HG02798 (cell line): ENCODE data around the gene RPL22L1.
"Not testable (repeated sequence)": the region's sequence is repeated elsewhere in the genome, so short reads cannot be mapped to it uniquely, and the experiment has no call there.

Source experiments
- ATAC-seq: cut with Tn5 transposase; IDR thresholded peaks from one replicate; pipeline ENCODE4 v1.9.1; 2021; ENCODE audit warnings: mild to moderate bottlenecking; ENCODE audit not compliant: unreplicated experiment, poor library complexity

Gene RPL22L1

DNA sequence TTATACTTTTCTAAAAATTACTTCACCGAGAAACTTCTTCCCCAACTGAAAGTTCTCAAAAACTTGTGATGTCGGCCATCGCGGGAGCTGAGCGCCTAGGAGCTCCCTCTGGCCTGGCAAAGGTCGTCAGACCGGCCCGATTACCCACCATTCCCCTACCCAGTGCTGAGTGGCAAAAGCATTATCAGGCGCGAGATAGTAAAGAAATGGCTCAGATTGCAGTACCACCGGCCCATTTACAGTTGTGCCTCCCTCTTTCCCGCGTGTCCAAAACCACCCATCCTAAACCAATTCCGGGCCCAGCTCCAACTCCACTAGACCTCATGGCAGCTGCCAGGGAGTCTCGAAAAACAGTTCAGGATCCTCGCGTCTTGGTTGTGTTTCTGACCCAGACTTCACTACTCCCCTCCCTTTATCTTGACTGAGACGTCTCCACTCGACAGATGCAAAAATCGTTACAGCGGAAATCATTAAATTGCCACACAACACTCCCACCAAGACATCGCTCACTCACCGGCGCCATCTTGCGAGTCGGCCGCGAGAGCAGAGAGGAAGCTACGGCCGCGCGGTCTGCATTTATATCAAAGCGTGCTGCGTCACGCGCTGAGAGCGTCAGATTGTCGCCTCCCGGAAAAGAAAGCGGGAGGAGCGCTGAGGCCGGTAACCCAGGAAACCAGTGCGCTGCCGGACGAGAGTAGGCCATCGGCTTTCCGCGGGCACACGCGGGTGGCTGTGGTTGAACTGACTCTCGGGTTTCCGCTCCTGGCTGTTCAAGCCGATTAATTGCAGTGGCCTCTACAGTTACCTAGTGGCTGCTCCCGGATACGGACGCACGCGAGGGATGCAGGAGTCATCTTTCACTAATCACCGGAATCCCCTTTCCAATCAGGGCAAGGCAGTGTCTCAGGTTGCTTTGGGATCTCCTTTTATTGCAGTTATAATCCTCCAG lies at the start of gene RPL22L1:
Gene RPL22L1 (minus strand): TSS at position 551 of the 949 bp plus-strand sequence. CDS start 28 bp downstream, at position 523.
- ATAC-seq = peak; percentile 98

DNA sequence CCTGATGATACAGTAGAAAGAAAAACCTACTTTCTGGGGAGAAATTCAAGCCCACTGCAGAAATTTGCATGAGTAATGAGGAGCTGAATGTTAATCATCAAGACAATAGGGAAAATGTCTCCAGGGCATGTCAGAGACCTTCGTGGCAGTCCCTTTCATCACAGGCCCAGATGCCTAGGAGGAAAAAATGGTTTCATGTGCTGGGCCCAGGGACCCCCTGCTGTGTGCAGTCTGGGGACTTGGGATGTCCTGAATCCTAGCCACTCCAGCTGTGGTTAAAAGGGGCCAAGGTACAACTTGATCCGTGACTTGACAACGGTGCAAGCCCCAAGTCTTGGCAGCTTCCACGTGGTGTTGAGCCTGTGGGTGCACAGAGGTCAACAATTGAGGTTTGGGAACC lies 48.7 kb upstream of the RPL22L1 start:
- ATAC-seq = no peak

DNA sequence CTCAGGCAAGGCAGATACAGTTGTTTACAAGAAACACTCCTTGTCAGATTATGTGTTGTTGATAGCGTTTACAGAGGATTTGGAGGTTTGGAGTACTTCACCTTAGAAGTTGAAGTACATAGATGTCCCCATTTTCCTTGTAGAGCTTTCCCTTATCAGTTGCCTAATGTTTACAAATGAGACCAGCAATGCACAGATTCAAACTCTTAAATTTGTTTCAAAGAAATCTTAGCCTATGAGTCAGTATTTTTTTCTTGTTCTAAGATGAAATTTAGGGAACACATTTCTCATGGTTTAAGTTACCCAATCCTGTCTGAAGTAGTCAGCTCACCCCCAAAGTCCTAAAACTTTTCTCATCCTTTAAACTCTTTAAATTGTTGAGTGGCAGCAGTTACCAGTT lies 44.7 kb upstream of the RPL22L1 start:
- no peak for ATAC-seq

DNA sequence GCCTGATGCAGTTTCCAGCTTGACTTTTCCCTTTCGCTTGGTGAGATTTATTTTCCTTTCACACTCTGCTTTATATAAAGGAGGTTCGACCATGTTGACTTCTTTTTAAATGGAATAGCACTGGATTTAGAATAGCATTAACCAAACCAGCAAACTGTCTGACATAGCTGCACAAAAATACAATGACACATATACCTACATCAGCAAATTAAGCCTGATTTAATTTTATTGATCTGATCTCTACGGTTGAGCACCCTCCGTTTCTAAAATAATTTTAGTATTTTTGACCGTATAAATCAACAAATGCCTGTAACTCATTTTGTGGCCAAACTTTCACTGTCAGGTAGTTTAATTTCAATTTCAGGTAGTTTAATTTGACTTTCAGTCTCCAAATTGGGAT lies 44.2 kb upstream of the RPL22L1 start:
- ATAC-seq = no peak

DNA sequence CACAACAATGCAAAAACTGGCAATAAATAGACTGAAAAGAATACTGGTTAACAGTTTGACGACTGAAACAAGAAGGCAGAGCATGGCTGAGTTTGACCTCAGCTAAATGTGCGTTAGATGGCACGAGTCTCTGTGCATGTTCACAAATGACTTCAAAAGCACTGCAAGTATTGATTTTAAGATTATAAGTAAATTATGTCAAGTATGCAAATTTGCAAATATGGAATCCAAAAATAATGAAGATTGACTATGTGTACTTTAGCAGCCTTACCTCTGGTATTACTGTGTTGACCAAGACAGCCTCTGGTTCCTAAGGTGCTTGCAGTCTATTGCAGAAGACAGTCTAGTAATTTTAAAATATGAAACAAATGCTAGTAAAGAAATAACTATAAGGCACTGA lies 41.1 kb upstream of the RPL22L1 start:
- no peak for ATAC-seq

DNA sequence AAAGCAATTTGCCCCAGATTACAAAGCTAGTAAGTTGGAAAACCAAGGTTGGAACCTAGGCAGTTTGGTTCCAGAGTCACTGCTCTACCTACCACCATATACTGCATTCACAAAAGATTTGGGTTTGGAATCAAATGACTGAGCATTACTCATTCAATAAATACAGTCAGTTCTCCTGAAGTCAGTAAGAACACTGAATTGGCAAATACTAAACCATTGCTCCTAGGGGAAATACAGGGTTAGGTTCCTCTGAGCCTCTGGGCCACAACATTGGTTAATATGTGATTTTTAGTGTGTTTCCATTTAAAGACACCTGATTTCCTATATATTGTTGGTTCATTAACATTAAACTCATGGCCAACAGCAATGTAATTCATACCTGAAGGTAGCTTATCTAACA lies 40.5 kb upstream of the RPL22L1 start:
- ATAC-seq = no peak

DNA sequence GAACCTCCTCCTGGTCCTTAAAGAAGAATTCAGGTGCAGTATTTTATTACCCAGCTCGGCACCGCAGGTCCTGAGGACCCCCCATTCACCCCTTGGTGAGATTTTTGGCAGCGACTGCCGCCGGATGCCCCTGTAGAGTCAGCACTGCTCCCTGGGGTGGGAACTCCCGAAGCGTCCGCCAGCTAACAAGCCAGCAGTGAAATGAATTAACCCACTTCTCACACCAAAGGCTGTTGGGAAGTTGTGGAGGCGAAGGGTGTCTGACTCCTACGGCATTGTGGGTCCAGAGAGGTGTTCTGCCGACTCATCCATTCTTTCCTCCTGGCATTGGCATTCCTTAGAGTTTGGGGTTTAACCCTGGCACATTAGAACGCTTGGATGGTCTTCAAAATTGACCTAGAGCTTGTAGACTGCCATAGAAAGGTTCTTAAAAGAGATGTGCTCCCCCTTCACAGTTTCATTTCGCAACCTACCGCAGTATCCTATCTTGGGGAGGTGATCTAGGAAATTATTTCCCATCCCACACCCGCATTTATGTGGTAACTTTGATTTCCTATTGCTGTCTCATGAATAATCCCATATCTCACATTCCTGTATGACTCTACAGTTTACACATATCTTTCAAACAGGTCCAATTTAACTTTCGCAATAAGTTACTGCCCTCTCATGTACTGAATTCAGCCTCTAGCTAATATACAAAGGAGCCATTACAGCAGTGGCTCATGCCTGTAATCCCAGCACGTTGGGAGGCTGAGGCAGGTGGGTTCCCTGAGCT lies 39.3 kb upstream of the RPL22L1 start:
- ATAC-seq = no peak

DNA sequence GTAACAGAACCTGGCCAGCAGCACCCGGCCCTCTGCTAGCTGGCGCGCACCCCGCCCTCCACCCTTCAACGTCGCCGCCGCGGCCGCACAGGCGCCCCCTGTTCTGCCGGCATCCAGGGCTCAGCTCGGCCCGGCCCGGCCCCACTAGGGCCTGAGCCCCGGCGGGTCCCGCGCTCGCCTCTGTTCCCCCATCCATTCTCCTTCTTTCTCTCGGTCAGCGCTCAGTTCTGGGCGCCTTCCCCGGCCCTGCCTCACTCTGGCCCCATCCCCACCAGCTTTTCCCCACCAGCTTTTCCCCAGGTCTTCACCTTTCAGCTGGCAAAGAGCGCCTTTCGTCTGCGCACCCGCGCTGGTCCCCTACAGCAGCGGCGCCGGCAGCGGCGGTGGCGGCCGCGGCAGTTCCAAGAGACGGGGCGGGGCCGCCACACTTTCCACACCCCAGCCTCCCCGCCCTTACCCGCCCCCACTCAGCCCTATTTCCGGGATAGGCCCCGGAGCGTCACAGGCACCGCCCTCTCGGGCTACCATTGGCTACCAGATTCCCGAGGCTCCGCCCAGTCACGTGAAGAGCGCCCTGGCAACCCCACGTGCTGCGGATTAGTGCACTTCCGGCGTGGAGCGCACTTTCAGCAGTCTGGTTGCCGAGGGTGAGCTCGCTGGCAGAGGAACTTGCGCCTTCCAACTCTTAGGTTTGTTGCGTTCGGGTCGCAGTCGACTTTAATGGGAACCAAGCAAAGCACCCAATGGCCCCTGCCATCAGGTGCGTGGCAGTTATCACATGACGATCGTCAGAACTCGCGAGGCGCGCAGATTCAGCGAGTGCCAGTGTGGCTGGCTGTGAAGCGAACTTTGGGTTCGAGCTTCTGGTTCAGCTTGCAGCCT lies 38.5 kb upstream of the RPL22L1 start, which contains the start of gene EIF5A2:
Gene EIF5A2 (minus strand): TSS at position 403 of the 882 bp plus-strand sequence. CDS start 831 bp downstream, outside the sequence.
- peak; percentile 90 for ATAC-seq

DNA sequence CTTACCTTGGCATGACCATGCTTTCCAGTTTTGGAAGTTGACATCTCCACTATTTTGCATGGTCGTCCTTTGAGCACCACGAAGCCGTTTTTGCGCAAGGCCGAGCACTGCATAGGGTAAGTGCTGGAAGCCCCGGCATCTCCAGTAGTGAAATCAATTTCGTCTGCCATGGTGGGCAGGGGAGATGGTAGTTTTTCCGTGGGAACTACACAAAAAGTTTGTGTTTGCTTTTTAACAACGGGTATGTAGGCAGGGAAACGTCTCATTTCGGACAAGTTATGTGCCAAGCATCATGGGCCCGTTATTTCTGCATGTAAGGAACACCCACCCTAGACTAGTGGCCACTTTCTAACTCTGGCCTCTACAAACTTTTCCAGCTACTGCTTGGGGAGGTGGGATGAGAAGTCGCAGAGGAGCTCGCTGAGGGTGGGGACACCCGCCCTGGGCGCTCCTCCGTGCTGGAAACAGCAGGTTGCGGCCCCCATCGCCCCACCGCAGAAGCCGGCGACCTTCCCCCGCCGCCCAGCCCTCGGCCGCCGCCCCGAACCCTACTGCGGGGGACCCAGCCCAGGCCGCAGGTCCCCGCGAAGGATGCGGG lies 37.7 kb upstream of the RPL22L1 start:
- ATAC-seq = no peak

DNA sequence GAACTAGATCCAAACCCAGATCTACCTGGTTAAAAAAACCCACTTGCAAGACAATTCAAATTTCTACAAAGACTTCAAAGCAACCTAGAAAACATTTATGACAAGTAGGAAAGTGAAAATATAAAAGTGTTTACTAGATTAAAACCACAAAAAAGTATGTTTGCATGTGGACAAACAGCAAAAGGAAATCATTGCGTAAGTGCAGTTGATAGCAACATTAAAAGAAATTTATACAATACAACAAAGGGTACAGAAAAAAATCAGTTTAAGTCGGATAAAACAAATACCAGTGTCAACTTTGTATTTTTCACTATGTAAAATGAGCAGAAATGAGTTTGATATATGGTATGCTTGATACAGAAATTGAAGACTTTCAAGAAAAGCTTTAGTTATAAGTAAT lies 35.9 kb upstream of the RPL22L1 start:
- no peak for ATAC-seq

DNA sequence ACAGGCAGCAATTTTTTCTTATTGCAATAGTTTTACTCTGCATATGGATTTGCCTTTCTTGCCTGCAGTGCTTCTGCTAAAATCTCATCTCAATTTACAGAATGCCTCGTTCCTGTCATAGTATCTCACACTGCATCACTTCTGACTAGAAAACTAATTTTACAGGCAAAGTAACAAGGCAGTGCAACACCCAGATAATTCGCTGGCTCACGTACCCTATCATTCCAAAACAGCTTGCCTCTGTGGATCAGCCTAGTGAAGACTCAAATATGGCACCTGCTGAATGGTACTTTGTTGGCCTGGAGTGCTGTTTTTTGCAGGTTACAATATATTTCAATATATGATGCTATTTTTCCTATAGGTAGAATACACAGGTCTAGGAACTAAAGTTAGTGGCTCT lies 33.1 kb upstream of the RPL22L1 start:
- ATAC-seq = no peak

DNA sequence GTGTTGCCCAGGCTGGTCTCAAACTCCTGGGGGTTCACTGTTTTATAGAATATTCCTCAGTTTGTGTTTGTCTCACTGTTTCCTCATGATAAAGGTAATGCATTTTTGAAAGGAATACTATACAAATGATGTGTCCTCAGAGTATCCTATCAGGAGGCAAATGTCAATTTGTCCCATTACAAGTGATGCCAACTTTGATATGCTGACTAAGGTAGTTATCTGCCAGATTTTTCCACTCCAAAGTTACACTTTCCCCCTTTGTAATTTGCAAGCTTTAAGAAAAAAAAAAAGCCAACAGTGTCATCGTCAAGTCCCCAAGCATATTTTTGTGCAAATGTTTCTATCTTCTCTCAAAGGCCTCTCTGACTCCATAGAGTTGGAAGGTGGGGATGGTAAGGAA lies 29.5 kb upstream of the RPL22L1 start:
- ATAC-seq = no peak

DNA sequence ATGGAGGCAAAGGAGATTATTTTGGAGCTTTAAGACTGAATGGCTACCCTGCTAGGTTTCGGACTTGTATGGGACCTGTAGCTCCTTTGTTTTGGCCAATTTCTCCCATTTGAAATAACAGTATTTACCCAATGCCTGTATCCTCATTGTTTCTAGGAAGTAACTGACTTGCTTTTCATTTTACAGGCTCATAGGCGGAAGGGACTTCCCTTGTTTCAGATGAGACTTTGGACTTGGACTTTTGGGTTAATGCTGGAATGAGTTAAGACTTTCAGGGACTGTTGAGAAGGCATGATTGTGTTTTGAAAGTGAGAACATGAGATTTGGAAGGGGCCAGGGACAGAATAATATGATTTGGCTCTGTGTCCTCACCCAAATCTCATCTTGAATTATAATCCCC lies 28.0 kb upstream of the RPL22L1 start:
- no peak for ATAC-seq

DNA sequence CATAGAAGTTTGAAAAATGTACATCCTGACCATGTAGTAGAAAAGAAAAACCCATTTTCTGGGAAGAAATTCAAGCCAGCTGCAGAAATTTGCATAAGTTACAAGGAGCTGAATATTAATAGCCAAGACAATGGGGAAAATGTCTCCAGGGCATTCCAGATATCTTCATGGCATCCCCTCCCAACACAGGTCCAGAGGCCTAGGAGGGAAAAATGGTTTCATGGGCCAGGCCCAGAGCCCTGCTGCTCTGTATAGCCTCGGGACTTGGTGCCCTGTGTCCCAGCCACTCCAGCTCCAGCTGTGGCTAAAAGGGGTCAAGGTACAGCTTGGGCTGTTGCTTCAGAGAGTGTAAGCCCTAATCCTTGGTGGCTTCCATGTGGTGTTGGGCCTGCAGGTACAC lies 27.2 kb upstream of the RPL22L1 start:
- ATAC-seq = not testable (repeated sequence)

DNA sequence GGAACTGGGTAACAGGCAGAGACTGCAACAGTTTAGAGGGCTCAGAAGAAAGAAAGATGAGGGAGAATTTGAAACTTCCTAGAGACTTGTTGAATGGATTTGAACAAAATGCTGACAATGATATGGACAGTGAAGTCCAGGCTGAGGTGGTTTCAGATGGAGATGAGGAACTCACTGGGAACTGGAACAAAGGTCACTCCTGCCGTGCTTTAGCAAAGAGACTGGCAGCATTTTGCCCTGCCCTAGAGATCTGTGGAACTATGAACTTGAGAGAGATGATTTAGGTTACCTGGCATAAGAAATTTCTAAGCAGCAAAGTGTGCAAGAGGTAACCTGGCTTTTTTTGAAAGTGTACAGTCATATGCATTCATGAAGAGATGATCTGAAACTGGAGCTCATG lies 26.8 kb upstream of the RPL22L1 start:
- no peak for ATAC-seq

DNA sequence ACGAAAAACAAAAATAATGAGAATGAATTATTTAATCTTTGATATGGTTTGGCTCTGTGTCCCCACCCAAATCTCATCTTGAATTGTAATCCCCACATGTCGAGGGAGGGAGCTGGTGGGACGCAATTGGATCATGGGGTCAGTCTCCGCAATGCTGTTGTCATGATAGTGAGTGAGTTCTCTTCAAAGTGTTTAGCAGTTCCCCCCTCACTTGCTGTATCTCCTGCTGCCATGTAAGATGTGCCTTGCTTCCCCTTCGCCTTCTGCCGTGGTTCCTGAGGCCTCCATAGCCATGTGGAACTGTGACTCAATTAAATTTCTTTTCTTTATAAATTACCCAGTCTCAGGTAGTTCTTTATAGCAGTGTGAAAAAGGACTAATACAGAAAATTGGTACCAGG lies 26.3 kb upstream of the RPL22L1 start:
- ATAC-seq = not testable (repeated sequence)

DNA sequence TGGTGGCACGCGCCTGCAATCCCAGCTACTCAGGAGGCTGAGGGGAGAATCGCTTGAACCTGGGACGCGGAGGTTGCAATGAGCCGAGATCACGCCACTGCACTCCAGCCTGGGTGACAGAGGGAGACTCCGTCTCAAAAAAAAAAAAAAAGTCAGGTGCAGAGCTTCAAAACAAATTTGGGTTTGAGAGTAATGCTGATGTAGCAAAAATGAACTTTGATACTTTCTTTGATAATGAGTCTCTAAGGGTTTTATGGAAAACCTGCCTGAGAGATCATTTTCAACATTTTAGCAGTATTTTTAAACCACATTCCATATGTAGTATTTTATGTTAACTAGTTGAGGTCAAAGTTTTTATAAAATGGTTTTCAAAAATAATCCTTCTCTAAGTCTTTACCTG lies 23.9 kb upstream of the RPL22L1 start:
- ATAC-seq = no peak

DNA sequence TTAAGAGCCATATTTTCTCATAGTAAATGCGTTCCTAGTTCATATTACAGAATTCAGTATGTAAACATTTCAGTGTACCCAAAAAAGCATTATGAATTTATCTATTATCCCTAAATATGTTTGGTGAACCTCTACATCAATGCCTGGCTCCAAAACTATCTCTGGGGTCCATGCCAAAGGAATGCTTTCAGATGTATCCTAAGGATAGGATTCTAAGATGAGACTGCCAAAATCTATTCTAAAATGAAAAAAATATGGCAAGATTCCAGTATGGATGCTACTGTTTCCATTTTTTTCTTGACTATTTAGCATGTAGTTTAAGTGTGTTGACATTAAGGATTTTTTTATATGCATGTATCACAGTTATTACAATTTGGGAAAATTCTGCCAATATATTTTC lies 19.6 kb upstream of the RPL22L1 start:
- no peak for ATAC-seq

DNA sequence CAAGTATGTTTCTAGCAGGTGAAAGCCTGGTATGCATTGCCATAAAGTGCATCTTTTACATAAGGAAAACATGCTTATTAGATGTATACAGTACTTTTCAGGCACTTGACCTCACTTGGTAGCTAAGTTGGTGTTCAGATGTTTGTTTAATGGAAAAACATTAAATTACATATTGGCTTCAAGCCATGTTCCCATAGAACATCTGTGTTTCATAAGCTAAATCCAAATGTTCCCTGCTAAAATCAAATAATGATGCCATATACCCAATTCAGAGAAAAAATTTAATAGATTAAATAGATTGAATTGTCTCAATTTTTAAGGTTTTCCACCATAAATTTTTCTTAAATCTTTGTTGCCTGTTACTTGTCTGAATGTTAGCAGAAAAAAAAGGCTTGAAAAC lies 19.1 kb upstream of the RPL22L1 start:
- no peak for ATAC-seq
